H1 (cell line): Measurements from ENCODE around the gene ARPC3. TPM values are rescaled to one million over a fixed set of nuclear protein-coding genes. Genes with fewer than 3 reads are reported as not detected.
A peak's percentile ranks its signal among the peaks of the same experiment; 100 is the strongest.

Experiments
- CTCF ChIA-PET: fragments of 300-600 bp; sonication (Branson Sonifier 250); formaldehyde crosslinking; loops from one replicate; lab custom pipeline; 2021; ENCODE audit not compliant: partially characterized antibody; lab: Charles Lee
- POLR2A ChIA-PET: fragments of 300-600 bp; sonication (Branson Sonifier 250); formaldehyde crosslinking; loops from one replicate; lab custom pipeline; 2021; ENCODE audit warnings: inconsistent platforms; ENCODE audit not compliant: partially characterized antibody; lab: Charles Lee
- DNase-seq, 2 experiments: peaks; one replicate each; pipeline versions ENCODE4 v3.0.0 to v3.0.0-alpha.2; 2010 to 2022; ENCODE audit warnings: low spot score in 2 of 2, low read depth in 1 of 2, mixed read lengths in 1 of 2
- FAIRE-seq: peaks from 2 replicates; lab custom pipeline; 2011; peaks lifted over from hg19 to GRCh38; lab: Jason Lieb, UNC
- H2AFZ ChIP-seq: 2 replicates; pipeline ENCODE4 v1.8.1; 2012; ENCODE audit warnings: low read length, inconsistent platforms
- H2AK5ac ChIP-seq: 2 replicates; pipeline ENCODE4 v1.6.1; 2013; ENCODE audit warnings: low read depth, low read length
- H2BK120ac ChIP-seq: replicated peaks from 2 replicates; pipeline ENCODE3; 2013; ENCODE audit warnings: low read depth, low read length, inconsistent platforms
- H2BK12ac ChIP-seq: 2 replicates; pipeline ENCODE4 v1.6.1; 2013; ENCODE audit warnings: low read depth, low read length
- H2BK15ac ChIP-seq: 2 replicates; pipeline ENCODE4 v1.6.1; 2013; ENCODE audit warnings: low read length
- H2BK20ac ChIP-seq: 2 replicates; pipeline ENCODE4 v1.6.1; 2013; ENCODE audit warnings: low read length
- H2BK5ac ChIP-seq: 2 replicates; pipeline ENCODE4 v1.6.1; 2013; ENCODE audit warnings: low read depth, low read length
- H3K14ac ChIP-seq: 2 replicates; pipeline ENCODE4 v1.6.1; 2013; ENCODE audit warnings: inconsistent platforms; ENCODE audit not compliant: insufficient read length
- H3K18ac ChIP-seq: 2 replicates; pipeline ENCODE4 v1.6.1; 2013; ENCODE audit warnings: low read length; ENCODE audit errors: extremely low read depth
- H3K23ac ChIP-seq: 2 replicates; pipeline ENCODE4 v1.6.1; 2013; ENCODE audit warnings: inconsistent platforms; ENCODE audit not compliant: insufficient read length
- H3K23me2 ChIP-seq: 2 replicates; pipeline ENCODE4 v1.6.1; 2013; ENCODE audit warnings: low read depth, low read length
- H3K27ac ChIP-seq: 2 replicates; pipeline ENCODE4 v1.6.1; 2011; ENCODE audit warnings: low read depth, low read length, inconsistent platforms
- H3K27me3 ChIP-seq, 4 experiments: replicated peaks in 1 of 4; 1 replicate in 1 of 4; 2 replicates in 3 of 4; pipeline versions ENCODE4 v1.6.1 to v1.8.1; 2011 to 2013; ENCODE audit warnings: low read length in 3 of 4, mild to moderate bottlenecking in 3 of 4, inconsistent platforms in 2 of 4, mixed read lengths in 2 of 4, moderate library complexity in 1 of 4; ENCODE audit not compliant: control insufficient read depth in 3 of 4, insufficient read depth in 3 of 4; ENCODE audit errors: extremely low read depth in 1 of 4
- H3K36me3 ChIP-seq, 4 experiments: 2 replicates each; pipeline versions ENCODE4 v1.6.1 to v1.8.1; 2011 to 2013; ENCODE audit warnings: mild to moderate bottlenecking in 4 of 4, low read length in 3 of 4, moderate library complexity in 2 of 4, control low read depth in 1 of 4, inconsistent platforms in 1 of 4; ENCODE audit not compliant: insufficient read depth in 4 of 4, control insufficient read depth in 2 of 4
- H3K4ac ChIP-seq: replicated peaks from 2 replicates; pipeline ENCODE3; 2013; ENCODE audit warnings: low read length, low read depth, mixed read lengths, inconsistent platforms; ENCODE audit not compliant: insufficient read length
- H3K4me1 ChIP-seq, 4 experiments: replicated peaks in 1 of 4; 1 replicate in 1 of 4; 2 replicates in 3 of 4; pipeline versions ENCODE4 v1.6.1 to v1.8.1; 2011 to 2013; ENCODE audit warnings: low read length in 3 of 4, inconsistent platforms in 2 of 4, mixed read lengths in 1 of 4; ENCODE audit not compliant: insufficient read depth in 4 of 4, control insufficient read depth in 3 of 4
- H3K4me2 ChIP-seq, 2 experiments: 2 replicates each; pipeline versions ENCODE4 v1.6.1 to v1.8.1; 2011 to 2013; ENCODE audit warnings: low read depth in 2 of 2, low read length in 2 of 2, control low read depth in 1 of 2, inconsistent platforms in 1 of 2, mild to moderate bottlenecking in 1 of 2; ENCODE audit not compliant: insufficient read depth in 1 of 2
- H3K4me3 ChIP-seq, 4 experiments: fragments of 200-600, 300-600 bp in 1 of 4; sonication (generic), shearing (Covaris generic), sonication (Bioruptor Twin) in 1 of 4; 2 replicates each; pipeline versions ENCODE4 v1.5.1 to v1.8.1; 2011 to 2016; ENCODE audit warnings: low read length in 4 of 4, low read depth in 3 of 4, control low read depth in 2 of 4, inconsistent platforms in 2 of 4, mild to moderate bottlenecking in 2 of 4, mixed read lengths in 1 of 4, moderate library complexity in 1 of 4; ENCODE audit not compliant: insufficient read depth in 2 of 4; ENCODE audit errors: extremely low read depth in 1 of 4
- H3K56ac ChIP-seq: replicated peaks from 2 replicates; pipeline ENCODE3; 2013; ENCODE audit warnings: low read depth, mild to moderate bottlenecking, mixed read lengths, low read length, inconsistent platforms; ENCODE audit not compliant: insufficient read length
- H3K79me1 ChIP-seq: 2 replicates; pipeline ENCODE4 v1.6.1; 2013; ENCODE audit warnings: low read depth, low read length, control low read depth
- H3K79me2 ChIP-seq, 2 experiments: 2 replicates each; pipeline versions ENCODE4 v1.6.1 to v1.8.1; 2012 to 2013; ENCODE audit warnings: low read length in 2 of 2, mild to moderate bottlenecking in 2 of 2, inconsistent platforms in 1 of 2; ENCODE audit not compliant: insufficient read depth in 2 of 2, control insufficient read depth in 1 of 2
- H3K9ac ChIP-seq, 4 experiments: replicated peaks in 1 of 4; 1 replicate in 1 of 4; 2 replicates in 3 of 4; pipeline versions ENCODE4 v1.6.1 to v1.8.1; 2011 to 2013; ENCODE audit warnings: low read depth in 3 of 4, low read length in 3 of 4, control low read depth in 2 of 4, mild to moderate bottlenecking in 2 of 4, moderate library complexity in 2 of 4, inconsistent platforms in 1 of 4; ENCODE audit errors: extremely low read depth in 1 of 4
- H3K9me3 ChIP-seq, 2 experiments: 2 replicates each; pipeline versions ENCODE4 v1.6.1 to v1.8.1; 2012 to 2013; ENCODE audit warnings: mild to moderate bottlenecking in 2 of 2, moderate library complexity in 2 of 2, control low read depth in 1 of 2, inconsistent platforms in 1 of 2, low read depth in 1 of 2, low read length in 1 of 2, mixed read lengths in 1 of 2; ENCODE audit not compliant: insufficient read depth in 2 of 2
- H4K20me1 ChIP-seq, 2 experiments: replicated peaks in 1 of 2; 2 replicates each; pipeline versions ENCODE3 to v1.8.1; 2011 to 2013; ENCODE audit warnings: inconsistent platforms in 2 of 2, low read length in 2 of 2, mild to moderate bottlenecking in 1 of 2; ENCODE audit not compliant: insufficient read depth in 2 of 2, control insufficient read depth in 1 of 2
- H4K5ac ChIP-seq: 2 replicates; pipeline ENCODE4 v1.6.1; 2013; ENCODE audit warnings: low read length, low read depth, mixed read lengths, inconsistent platforms; ENCODE audit not compliant: insufficient read length
- H4K8ac ChIP-seq: 2 replicates; pipeline ENCODE4 v1.8.0; 2013; ENCODE audit warnings: mild to moderate bottlenecking, moderate library complexity, low read length, inconsistent platforms; ENCODE audit not compliant: insufficient read depth; ENCODE audit errors: extremely low read depth
- H4K91ac ChIP-seq: replicated peaks from 2 replicates; pipeline ENCODE3; 2013; ENCODE audit warnings: low read length, mixed read lengths, inconsistent platforms; ENCODE audit not compliant: insufficient read length
- BACH1 ChIP-seq: IDR thresholded peaks from 2 replicates; pipeline ENCODE4 v1.6.1; 2012; ENCODE audit warnings: low read length, improper control_type of control experiment
- MAFK ChIP-seq: IDR thresholded peaks from 2 replicates; pipeline ENCODE4 v1.6.1; 2012; ENCODE audit warnings: low read depth, mild to moderate bottlenecking, improper control_type of control experiment, low read length
- RBBP5 ChIP-seq: IDR thresholded peaks from 2 replicates; pipeline ENCODE4 v1.7.1; 2012; ENCODE audit warnings: low read depth, mild to moderate bottlenecking, inconsistent platforms, low read length, moderate library complexity, borderline replicate concordance
- SIRT6 ChIP-seq: IDR thresholded peaks from one replicate; pipeline ENCODE4 v1.7.1; 2012; ENCODE audit warnings: low read length, inconsistent platforms
- TAF1 ChIP-seq: IDR thresholded peaks from 2 replicates; pipeline ENCODE4 v1.6.1; 2011; ENCODE audit warnings: mild to moderate bottlenecking, low read depth, low read length
- WGBS, 2 experiments: shearing (Covaris generic) in 1 of 2; methylation state at CpG; one replicate each; pipeline versions ENCODE4 v1.1.6 to v1.1.7; 2013 to 2015; ENCODE audit warnings: low lambda C conversion rate in 2 of 2, mixed read lengths in 2 of 2, inconsistent platforms in 1 of 2, low coverage in 1 of 2, missing lambda C conversion rate in 1 of 2; ENCODE audit not compliant: insufficient replicate concordance in 2 of 2, insufficient coverage in 1 of 2, insufficient read length in 1 of 2; ENCODE audit errors: extremely low coverage in 1 of 2, missing lambda C conversion rate in 1 of 2; 5-methylcytosine and 5-hydroxymethylcytosine counted together
- polyA plus RNA-seq, 7 experiments: library from polyadenylated mRNA; depleted of rRNA in 3 of 7; stranded (reverse) in 5 of 7; unstranded in 2 of 7; fragments of >200 nt in 5 of 7; fragments of 200-250 nt in 2 of 7; gene quantifications; 1 replicate in 5 of 7; 2 replicates in 1 of 7; 4 replicates in 1 of 7; pipeline versions ENCODE4 v1.2.1 to v1.2.3, GENCODE V29; 2011 to 2013; ENCODE audit warnings: missing spikeins in 2 of 7, mixed read lengths in 2 of 7
- total RNA-seq: library from RNA; stranded (reverse); fragmentation: NEBNext Ultra II Directional; extraction: Animal tissue kit (Norgen Biotek cat#: 25700); gene quantifications from 2 replicates; pipeline ENCODE4 v1.2.1, GENCODE V29; 2021

The ARPC3 gene
- total and polyA plus RNA-seq, 2 of the 8 experiments (the other 6 are each of a cell fraction or from before 2014, with no cell fraction given): 36.7 to 160 TPM

GRCh38 chr12:110421159-110421661 is 28.9 kb downstream of the ARPC3 start:
- ChIA-PET CTCF (interaction anchor here (0.6 to 3.1 kb wide), 5 partner anchors 10 to 1011 kb away, joined by 3 to 21 read pairs (median 3); no protein-coding TSS in a partner anchor), POLR2A (interaction anchor here (1.0 to 1.3 kb wide), 2 partner anchors 10 to 55 kb away, joined by 3 to 5 read pairs; no protein-coding TSS in a partner anchor)
- Histone ChIP-seq H2AFZ (0 out of 2 replicates have a peak overlapping the region, but pooled peaks have one; percentile 8), H3K18ac (no peak overlapping the region), H3K9me3 (no peaks in the 10 kb centered on the region), H3K56ac (no peak overlapping the region), H4K20me1 (no peaks in the 10 kb centered on the region), H3K9ac (no peak overlapping the region), H2BK5ac (no peak overlapping the region), H3K79me1 (no peaks in the 10 kb centered on the region), H3K4me3 (no peak overlapping the region), H3K14ac (no peak overlapping the region), H3K4me1 (peaks cover 3 to 5% (median 3%) of the 10 kb centered on the region in 4 experiments; a peak in 4 of 7 replicates), H2AK5ac (no peak overlapping the region), H3K79me2 (no peaks in the 10 kb centered on the region), H3K4ac (no peak overlapping the region), H3K23me2 (no peaks in the 10 kb centered on the region), H2BK20ac (no peak overlapping the region), H3K36me3 (no peaks in the 10 kb centered on the region), H4K8ac (no peak overlapping the region; the same call in 1 of the 2 replicates), H3K27ac (no peak overlapping the region), H2BK12ac (no peak overlapping the region), H3K4me2 (no peak overlapping the region), H4K5ac (no peak overlapping the region), H2BK15ac (no peak overlapping the region), H4K91ac (no peak overlapping the region), H2BK120ac (no peak overlapping the region), H3K23ac (no peak overlapping the region), H3K27me3 (no peaks in the 10 kb centered on the region)
- FAIRE-seq (no peak), DNase-seq (no peak)
- WGBS, 2 experiments: 88% methylated on average over 3 of the region's 3 CpGs; no CpG with 5 or more reads in 1 of the 2 experiments
- TF ChIP-seq RBBP5: no peak
- no peak for TF ChIP-seq MAFK
- TF ChIP-seq SIRT6: no peak
- TF ChIP-seq TAF1: no peak
- TF ChIP-seq BACH1: no peak
